Measurements from ENCODE around the gene ERO1B. TPM values are rescaled to one million over a fixed set of nuclear protein-coding genes. Genes with fewer than 3 reads are reported as not detected.

The ERO1B gene
- total and polyA plus RNA-seq, 12 donors = 4.0 to 7.0 (median 5.6) TPM

GRCh38 chr1:236213534-236213933 is 68.2 kb downstream of the ERO1B start:
- Histone ChIP-seq H3K4me3 (no peak overlapping the region), H3K4me1 (peaks cover 0 to 12% (median 2%) of the 10 kb centered on the region in 9 donors), H3K36me3 (peaks cover 0 to 56% (median 0%) of the 10 kb centered on the region in 9 donors), H3K27ac (no peak overlapping the region), H3K9me3 (no peaks in the 10 kb centered on the region), H3K27me3 (no peaks in the 10 kb centered on the region)
- 90 to 94% methylated on average over 3 of the region's 3 CpGs for WGBS, 2 donors
- no peak for TF ChIP-seq CTCF (IDR thresholded peaks at IDR 0.05)
- ATAC-seq = no peak
- intact Hi-C loops (cut with DNase I) = no loop called here
- no peak for DNase-seq

GRCh38 chr1:236211815-236212214 is 69.9 kb downstream of the ERO1B start:
- intact Hi-C loops (cut with DNase I) = no loop called here
- ATAC-seq = no peak
- 96 to 97% methylated on average over 5 of the region's 5 CpGs for WGBS, 2 donors

GRCh38 chr1:236209713-236210112 is 72.0 kb downstream of the ERO1B start:
- Histone ChIP-seq H3K4me1 (peaks cover 0 to 26% (median 6%) of the 10 kb centered on the region in 9 donors), H3K36me3 (peaks cover 0 to 55% (median 0%) of the 10 kb centered on the region in 9 donors), H3K4me3 (no peak overlapping the region), H3K9me3 (no peaks in the 10 kb centered on the region), H3K27ac (no peak overlapping the region), H3K27me3 (no peaks in the 10 kb centered on the region)
- no peak for TF ChIP-seq CTCF (IDR thresholded peaks at IDR 0.05)
- no peak for ATAC-seq
- no peak for DNase-seq
- intact Hi-C loops (cut with DNase I) = no loop called here

More at GRCh38 chr1:236211815-236212214, 69.9 kb downstream of the ERO1B start:
- H3K27me3 ChIP-seq = no peaks in the 10 kb centered on the region
- DNase-seq = no peak
- no peaks in the 10 kb centered on the region for H3K9me3 ChIP-seq
- no peak for TF ChIP-seq CTCF (IDR thresholded peaks at IDR 0.05)
- no peak overlapping the region for H3K4me3 ChIP-seq
- H3K36me3 ChIP-seq = peaks cover 0 to 49% (median 0%) of the 10 kb centered on the region in 9 donors
- H3K27ac ChIP-seq = no peak overlapping the region
- peaks cover 0 to 15% (median 7%) of the 10 kb centered on the region in 9 donors for H3K4me1 ChIP-seq

- Histone ChIP-seq H3K4me3 (no peak overlapping the region), H3K27ac (no peak overlapping the region), H3K9me3 (no peaks in the 10 kb centered on the region), H3K36me3 (peaks cover 0 to 55% (median 0%) of the 10 kb centered on the region in 9 donors), H3K4me1 (peaks cover 0 to 31% (median 6%) of the 10 kb centered on the region in 9 donors), H3K27me3 (no peaks in the 10 kb centered on the region)
- no peak for TF ChIP-seq CTCF (IDR thresholded peaks at IDR 0.05)
- 47 to 48% methylated on average over 2 of the region's 2 CpGs for WGBS, 2 donors
- ATAC-seq (no peak), DNase-seq (no peak)
- intact Hi-C loops (cut with DNase I) = no loop called here
Observed at GRCh38 chr1:236209185-236209584, 72.6 kb downstream of the ERO1B start.

All from heart right ventricle (tissue), 16 donors.